SK-N-SH (cell line): ENCODE results near the gene CDC42EP3. TPM values are rescaled to one million over a fixed set of nuclear protein-coding genes. Genes with fewer than 3 reads are reported as not detected.

Experiments used
- CTCF ChIA-PET: fragments of 300-600, 350-600 bp; formaldehyde crosslinking; extraction: SDS; loops from one replicate; lab custom pipeline; 2021; lab: Yijun Ruan, JAX
- POLR2A ChIA-PET: fragments of 350-600 bp; sonication (Branson Sonifier 250); formaldehyde crosslinking; extraction: SDS; loops from one replicate; lab custom pipeline; 2020; ENCODE audit warnings: antibody characterized with exemption, inconsistent platforms; lab: Yijun Ruan, JAX
- DNase-seq: peaks from one replicate; pipeline ENCODE4 v3.0.0; 2012
- H2AFZ ChIP-seq: fragments of 200-600 bp; sonication (generic); 2 replicates; pipeline ENCODE4 v1.8.1; 2016; ENCODE audit warnings: antibody characterized with exemption, mild to moderate bottlenecking, low read depth
- H3F3A ChIP-seq: fragments of 200-600 bp; sonication (generic); replicated peaks from 2 replicates; pipeline ENCODE3; 2016; ENCODE audit warnings: antibody characterized with exemption, mild to moderate bottlenecking; ENCODE audit not compliant: insufficient read depth
- H3K27ac ChIP-seq, 2 experiments: fragments of 200-500 bp in 1 of 2; fragments of 200-600 bp in 1 of 2; sonication (Bioruptor generic) in 1 of 2; sonication (generic), shearing (Covaris generic) in 1 of 2; 2 replicates each; pipeline versions ENCODE4 v1.5.1 to v1.6.1; 2014 to 2016; ENCODE audit warnings: low read depth in 2 of 2, inconsistent platforms in 1 of 2, low read length in 1 of 2, mild to moderate bottlenecking in 1 of 2, mixed read lengths in 1 of 2
- H3K27me3 ChIP-seq: fragments of 200-600 bp; sonication (generic), shearing (Covaris generic); 2 replicates; pipeline ENCODE4 v1.6.1; 2016; ENCODE audit warnings: mixed run types; ENCODE audit not compliant: insufficient read depth
- H3K36me3 ChIP-seq, 2 experiments: fragments of 200-500 bp in 1 of 2; fragments of 200-600 bp in 1 of 2; sonication (Bioruptor generic) in 1 of 2; sonication (generic) in 1 of 2; replicated peaks in 1 of 2; 2 replicates each; pipeline versions ENCODE3 to v1.5.1; 2014 to 2016; ENCODE audit warnings: low read length in 1 of 2, mild to moderate bottlenecking in 1 of 2; ENCODE audit not compliant: insufficient read depth in 2 of 2, control insufficient read depth in 1 of 2
- H3K4me1 ChIP-seq, 2 experiments: fragments of 200-500 bp in 1 of 2; fragments of 200-600 bp in 1 of 2; sonication (Bioruptor generic) in 1 of 2; sonication (generic), shearing (Covaris generic) in 1 of 2; 2 replicates each; pipeline versions ENCODE4 v1.5.1 to v1.6.1; 2014 to 2016; ENCODE audit warnings: low read depth in 1 of 2, low read length in 1 of 2, mixed run types in 1 of 2; ENCODE audit not compliant: insufficient read depth in 2 of 2, control insufficient read depth in 1 of 2
- H3K4me2 ChIP-seq: fragments of 200-600 bp; sonication (generic), shearing (Covaris generic); 2 replicates; pipeline ENCODE4 v1.6.1; 2017; ENCODE audit warnings: mixed run types
- H3K4me3 ChIP-seq, 2 experiments: fragments of 200-500 bp in 1 of 2; fragments of 200-600 bp in 1 of 2; sonication (Bioruptor generic) in 1 of 2; sonication (generic), shearing (Covaris generic) in 1 of 2; 2 replicates each; pipeline versions ENCODE4 v1.5.1 to v1.8.1; 2014 to 2016; ENCODE audit warnings: low read depth in 2 of 2, inconsistent platforms in 1 of 2, low read length in 1 of 2, mild to moderate bottlenecking in 1 of 2, mixed read lengths in 1 of 2, moderate library complexity in 1 of 2
- H3K79me2 ChIP-seq: fragments of 200-600 bp; sonication (generic); 2 replicates; pipeline ENCODE4 v1.8.1; 2017; ENCODE audit warnings: mild to moderate bottlenecking; ENCODE audit not compliant: insufficient read depth
- H3K9ac ChIP-seq: fragments of 200-600 bp; sonication (generic); 2 replicates; pipeline ENCODE4 v1.6.1; 2017; ENCODE audit warnings: mixed run types
- H3K9me2 ChIP-seq: fragments of 200-600 bp; sonication (generic); 2 replicates; pipeline ENCODE4 v1.6.1; 2017; ENCODE audit warnings: mixed run types
- H3K9me3 ChIP-seq: fragments of 200-600 bp; sonication (generic); 2 replicates; pipeline ENCODE4 v1.6.1; 2017; ENCODE audit warnings: mixed run types, mild to moderate bottlenecking, moderate library complexity
- H4K20me1 ChIP-seq: fragments of 200-600 bp; sonication (generic); 2 replicates; pipeline ENCODE4 v1.6.1; 2017; ENCODE audit warnings: mild to moderate bottlenecking, mixed run types; ENCODE audit not compliant: insufficient read depth
- CHD2 ChIP-seq: fragments of 150-350 bp; IDR thresholded peaks from 2 replicates; pipeline ENCODE4 v1.6.1; 2018; ENCODE audit warnings: low read length; ENCODE audit not compliant: partially characterized antibody
- ELF1 ChIP-seq: IDR thresholded peaks from 2 replicates; pipeline ENCODE4 v1.4.0; 2012
- EP300 ChIP-seq, 2 experiments: IDR thresholded peaks; 2 replicates each; pipeline versions ENCODE4 v1.4.0 to v1.6.1; 2012; ENCODE audit warnings: borderline replicate concordance in 1 of 2, low read depth in 1 of 2, low read length in 1 of 2
- EZH2phosphoT487 ChIP-seq: fragments of 200-600 bp; sonication (generic); IDR thresholded peaks from 2 replicates; pipeline ENCODE4 v1.6.1; 2017; ENCODE audit warnings: low read depth, mixed run types, mild to moderate bottlenecking, antibody characterized with exemption, moderate library complexity, borderline replicate concordance
- FOSL2 ChIP-seq: IDR thresholded peaks from 2 replicates; pipeline ENCODE4 v1.4.0; 2012; ENCODE audit warnings: low read depth, mild to moderate bottlenecking, moderate library complexity, borderline replicate concordance
- FOXJ3 ChIP-seq: sonication (generic); formaldehyde crosslinking; IDR thresholded peaks from 2 replicates; pipeline ENCODE4 v1.5.1; 2020; ENCODE audit warnings: mild to moderate bottlenecking, missing genetic modification reagents
- FOXM1 ChIP-seq: IDR thresholded peaks from 2 replicates; pipeline ENCODE4 v1.4.0; 2012; ENCODE audit warnings: low read depth, mild to moderate bottlenecking
- GATA2 ChIP-seq: sonication (generic); formaldehyde crosslinking; IDR thresholded peaks from 2 replicates; pipeline ENCODE4 v1.5.0; 2020; ENCODE audit warnings: mild to moderate bottlenecking, missing genetic modification reagents
- MEF2A ChIP-seq: IDR thresholded peaks from 2 replicates; pipeline ENCODE4 v1.4.0; 2012; ENCODE audit warnings: low read depth, borderline replicate concordance
- NFIC ChIP-seq: IDR thresholded peaks from 2 replicates; pipeline ENCODE4 v1.4.0; 2012; ENCODE audit warnings: borderline replicate concordance
- RCOR1 ChIP-seq: fragments of 150-350 bp; IDR thresholded peaks from 2 replicates; pipeline ENCODE4 v1.6.1; 2017; ENCODE audit warnings: antibody characterized with exemption, low read length
- RFX5 ChIP-seq: IDR thresholded peaks from 2 replicates; pipeline ENCODE4 v1.6.1; 2012; ENCODE audit warnings: mild to moderate bottlenecking, improper control_type of control experiment, low read length
- SIN3A ChIP-seq: IDR thresholded peaks from 2 replicates; pipeline ENCODE4 v1.6.1; 2012; ENCODE audit warnings: low read depth, mild to moderate bottlenecking, low read length, moderate library complexity, borderline replicate concordance
- WGBS: methylation state at CpG from one replicate; pipeline ENCODE4 v1.1.6; 2017; ENCODE audit warnings: low lambda C conversion rate; 5-methylcytosine and 5-hydroxymethylcytosine counted together
- polyA plus RNA-seq, 3 experiments: library from polyadenylated mRNA; depleted of rRNA; stranded (reverse); fragments of >200 nt; gene quantifications; 2 replicates each; pipeline ENCODE4 v1.2.3, GENCODE V29; 2012
- TF ChIP-seq, protein P1 (sequence below): fragments of 150-350 bp; IDR thresholded peaks from 2 replicates; pipeline ENCODE4 v1.6.1; 2016; ENCODE audit warnings: mild to moderate bottlenecking, low read depth, low read length
- TF ChIP-seq, protein P2 (sequence below): fragments of 200-600 bp; sonication (generic); IDR thresholded peaks from 2 replicates; pipeline ENCODE4 v1.6.1; 2017; ENCODE audit warnings: antibody characterized with exemption, mild to moderate bottlenecking, moderate library complexity
- TF ChIP-seq, protein P3 (sequence below): IDR thresholded peaks from 2 replicates; pipeline ENCODE4 v1.4.0; 2012; ENCODE audit warnings: low read depth, borderline replicate concordance
- TF ChIP-seq, protein P4 (sequence below): IDR thresholded peaks from 2 replicates; pipeline ENCODE4 v1.4.0; 2012; ENCODE audit warnings: low read depth, borderline replicate concordance

Gene CDC42EP3
- polyA plus RNA-seq, 1 of the 3 experiments (the other 2 are of a cell fraction) = 87.5 TPM

DNA sequence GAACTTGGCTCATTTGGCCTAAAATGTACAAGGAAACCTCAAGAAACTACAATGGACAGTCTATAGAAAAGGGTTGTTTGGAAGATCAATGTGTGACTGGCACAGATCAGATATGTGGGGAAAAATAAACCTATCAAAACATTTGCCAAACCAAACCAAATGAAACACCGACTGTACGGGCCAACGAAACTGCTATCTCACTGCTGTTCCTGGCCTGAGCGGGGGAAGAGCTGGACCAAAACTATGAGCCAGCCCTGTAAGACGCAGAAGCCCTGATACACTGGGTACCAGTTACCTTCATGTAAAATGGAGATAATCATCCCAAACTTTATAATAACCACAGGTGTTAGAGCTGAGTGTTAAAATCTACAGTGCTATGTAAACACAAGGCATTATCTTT is 11.7 kb downstream of the CDC42EP3 start (continued):
- TF ChIP-seq, protein P1, sequence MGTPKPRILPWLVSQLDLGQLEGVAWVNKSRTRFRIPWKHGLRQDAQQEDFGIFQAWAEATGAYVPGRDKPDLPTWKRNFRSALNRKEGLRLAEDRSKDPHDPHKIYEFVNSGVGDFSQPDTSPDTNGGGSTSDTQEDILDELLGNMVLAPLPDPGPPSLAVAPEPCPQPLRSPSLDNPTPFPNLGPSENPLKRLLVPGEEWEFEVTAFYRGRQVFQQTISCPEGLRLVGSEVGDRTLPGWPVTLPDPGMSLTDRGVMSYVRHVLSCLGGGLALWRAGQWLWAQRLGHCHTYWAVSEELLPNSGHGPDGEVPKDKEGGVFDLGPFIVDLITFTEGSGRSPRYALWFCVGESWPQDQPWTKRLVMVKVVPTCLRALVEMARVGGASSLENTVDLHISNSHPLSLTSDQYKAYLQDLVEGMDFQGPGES = no peak
- TF ChIP-seq, all 33 proteins: peak for 0

DNA sequence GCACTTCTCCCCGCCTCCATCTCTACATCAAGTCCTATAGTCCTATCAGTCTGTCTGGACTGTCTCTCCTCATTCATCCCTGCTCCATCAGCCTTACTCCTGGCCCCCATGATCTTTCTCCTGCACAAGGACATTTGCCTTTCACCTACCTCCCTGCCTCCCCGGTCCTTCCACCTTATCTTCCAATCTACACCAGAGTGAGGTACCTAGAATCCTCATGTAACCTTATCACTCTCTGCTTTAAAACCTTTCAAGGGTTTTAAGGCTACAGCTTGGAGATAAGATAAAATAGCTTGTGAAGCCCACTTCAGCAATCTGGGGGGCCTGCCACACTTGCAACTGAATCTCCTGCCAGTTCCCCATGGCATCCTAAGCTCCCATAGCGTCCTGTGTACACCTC is 12.8 kb downstream of the CDC42EP3 start:
- Histone ChIP-seq H3K9me2 (no peaks in the 10 kb centered on the region), H4K20me1 (peaks cover 90% of the 10 kb centered on the region), H3K27ac (peak overlapping the region in 1 of 2 experiments; percentile 44; a peak in 3 of 4 replicates), H2AFZ (no peak overlapping the region), H3K4me2 (no peak overlapping the region), H3K79me2 (peaks cover 99% of the 10 kb centered on the region), H3K9ac (no peak overlapping the region), H3K4me1 (peaks cover 59 to 67% of the 10 kb centered on the region in 2 experiments), H3K4me3 (no peak overlapping the region), H3K36me3 (peaks cover 43 to 87% of the 10 kb centered on the region in 2 experiments), H3K9me3 (no peaks in the 10 kb centered on the region), H3F3A (peaks cover 40% of the 10 kb centered on the region), H3K27me3 (no peaks in the 10 kb centered on the region)
- no peak for DNase-seq
- TF ChIP-seq, protein P2, sequence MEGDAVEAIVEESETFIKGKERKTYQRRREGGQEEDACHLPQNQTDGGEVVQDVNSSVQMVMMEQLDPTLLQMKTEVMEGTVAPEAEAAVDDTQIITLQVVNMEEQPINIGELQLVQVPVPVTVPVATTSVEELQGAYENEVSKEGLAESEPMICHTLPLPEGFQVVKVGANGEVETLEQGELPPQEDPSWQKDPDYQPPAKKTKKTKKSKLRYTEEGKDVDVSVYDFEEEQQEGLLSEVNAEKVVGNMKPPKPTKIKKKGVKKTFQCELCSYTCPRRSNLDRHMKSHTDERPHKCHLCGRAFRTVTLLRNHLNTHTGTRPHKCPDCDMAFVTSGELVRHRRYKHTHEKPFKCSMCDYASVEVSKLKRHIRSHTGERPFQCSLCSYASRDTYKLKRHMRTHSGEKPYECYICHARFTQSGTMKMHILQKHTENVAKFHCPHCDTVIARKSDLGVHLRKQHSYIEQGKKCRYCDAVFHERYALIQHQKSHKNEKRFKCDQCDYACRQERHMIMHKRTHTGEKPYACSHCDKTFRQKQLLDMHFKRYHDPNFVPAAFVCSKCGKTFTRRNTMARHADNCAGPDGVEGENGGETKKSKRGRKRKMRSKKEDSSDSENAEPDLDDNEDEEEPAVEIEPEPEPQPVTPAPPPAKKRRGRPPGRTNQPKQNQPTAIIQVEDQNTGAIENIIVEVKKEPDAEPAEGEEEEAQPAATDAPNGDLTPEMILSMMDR = no peak
- TF ChIP-seq GATA2 (CRISPR knock-in tag) (peak; percentile 20; the same call in 1 of the 2 replicates), FOXJ3 (no peak)
- WGBS = 98% methylated on average over 3 of the region's 3 CpGs
- POLR2A ChIA-PET = no interaction called here
- CTCF ChIA-PET = interaction anchor here (0.9 to 2.9 kb wide), 5 partner anchors 8 to 244 kb away, joined by 3 to 11 read pairs (median 6); no protein-coding TSS in a partner anchor

DNA sequence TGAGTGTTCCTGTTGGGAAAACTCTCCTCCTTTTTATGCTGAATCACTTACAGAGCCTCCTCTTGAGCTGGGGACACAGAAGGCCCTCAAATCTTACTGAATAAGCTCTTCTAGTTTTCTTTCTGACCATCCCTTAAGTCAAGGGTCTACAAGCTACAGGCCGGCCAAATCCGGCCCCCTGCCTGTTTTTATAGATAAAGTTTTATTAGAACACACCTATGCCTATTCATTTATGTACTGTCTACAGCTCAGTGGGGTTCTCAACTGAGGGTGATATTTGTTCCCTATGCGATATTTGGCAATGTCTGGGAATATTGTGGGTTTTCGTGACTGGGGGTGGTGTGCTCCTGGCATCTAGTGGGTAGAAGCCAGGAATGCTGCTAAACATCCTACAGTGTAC is 14.0 kb downstream of the CDC42EP3 start:
- Histone ChIP-seq H3K4me3 (no peak overlapping the region), H3K9me3 (no peaks in the 10 kb centered on the region), H3K79me2 (peaks cover 99% of the 10 kb centered on the region), H3K4me2 (peak overlapping the region; percentile 18), H4K20me1 (peaks cover 90% of the 10 kb centered on the region), H3K36me3 (peaks cover 42 to 85% of the 10 kb centered on the region in 2 experiments), H3K4me1 (peaks cover 65 to 79% of the 10 kb centered on the region in 2 experiments), H3K9me2 (no peaks in the 10 kb centered on the region), H3K9ac (no peak overlapping the region), H3F3A (peaks cover 52% of the 10 kb centered on the region), H2AFZ (no peak overlapping the region), H3K27me3 (no peaks in the 10 kb centered on the region), H3K27ac (peak overlapping the region; percentile 32 to 64)
- ChIA-PET POLR2A (interaction anchor here (1.1 to 2.1 kb wide), 2 partner anchors 8 to 15 kb away, joined by 4 to 14 read pairs; no protein-coding TSS in a partner anchor), CTCF (interaction anchor here (0.8 to 2.9 kb wide), 7 partner anchors 9 to 258 kb away, joined by 3 to 11 read pairs (median 6); no protein-coding TSS in a partner anchor)
- no peak for DNase-seq
- 98% methylated on average over 4 of the region's 4 CpGs for WGBS
- no peak for TF ChIP-seq NFIC
- no peak for TF ChIP-seq RFX5
- TF ChIP-seq MEF2A = no peak
- TF ChIP-seq RCOR1 = no peak
- TF ChIP-seq, protein P3, sequence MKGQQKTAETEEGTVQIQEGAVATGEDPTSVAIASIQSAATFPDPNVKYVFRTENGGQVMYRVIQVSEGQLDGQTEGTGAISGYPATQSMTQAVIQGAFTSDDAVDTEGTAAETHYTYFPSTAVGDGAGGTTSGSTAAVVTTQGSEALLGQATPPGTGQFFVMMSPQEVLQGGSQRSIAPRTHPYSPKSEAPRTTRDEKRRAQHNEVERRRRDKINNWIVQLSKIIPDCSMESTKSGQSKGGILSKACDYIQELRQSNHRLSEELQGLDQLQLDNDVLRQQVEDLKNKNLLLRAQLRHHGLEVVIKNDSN = no peak
- TF ChIP-seq, protein P4, sequence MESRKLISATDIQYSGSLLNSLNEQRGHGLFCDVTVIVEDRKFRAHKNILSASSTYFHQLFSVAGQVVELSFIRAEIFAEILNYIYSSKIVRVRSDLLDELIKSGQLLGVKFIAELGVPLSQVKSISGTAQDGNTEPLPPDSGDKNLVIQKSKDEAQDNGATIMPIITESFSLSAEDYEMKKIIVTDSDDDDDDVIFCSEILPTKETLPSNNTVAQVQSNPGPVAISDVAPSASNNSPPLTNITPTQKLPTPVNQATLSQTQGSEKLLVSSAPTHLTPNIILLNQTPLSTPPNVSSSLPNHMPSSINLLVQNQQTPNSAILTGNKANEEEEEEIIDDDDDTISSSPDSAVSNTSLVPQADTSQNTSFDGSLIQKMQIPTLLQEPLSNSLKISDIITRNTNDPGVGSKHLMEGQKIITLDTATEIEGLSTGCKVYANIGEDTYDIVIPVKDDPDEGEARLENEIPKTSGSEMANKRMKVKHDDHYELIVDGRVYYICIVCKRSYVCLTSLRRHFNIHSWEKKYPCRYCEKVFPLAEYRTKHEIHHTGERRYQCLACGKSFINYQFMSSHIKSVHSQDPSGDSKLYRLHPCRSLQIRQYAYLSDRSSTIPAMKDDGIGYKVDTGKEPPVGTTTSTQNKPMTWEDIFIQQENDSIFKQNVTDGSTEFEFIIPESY = no peak
- TF ChIP-seq, protein P2 = no peak
- no peak for TF ChIP-seq SIN3A
- no peak for TF ChIP-seq ELF1
- TF ChIP-seq FOSL2 = no peak
- no peak for TF ChIP-seq CHD2
- TF ChIP-seq EZH2phosphoT487 = no peak
- no peak for TF ChIP-seq FOXM1
- TF ChIP-seq EP300 (IDR thresholded peaks at IDR 0.05; ENCODE audit: borderline replicate concordance in 1 of 2, low read depth in 1 of 2, low read length in 1 of 2) = no peak
